Measurements from ENCODE around the gene SH3BP5L. TPM values are rescaled to one million over a fixed set of nuclear protein-coding genes. Genes with fewer than 3 reads are reported as not detected.

SH3BP5L gene
- total and polyA plus RNA-seq, 2 of the 13 experiments (the other 11 are each of a cell fraction or from before 2014, with no cell fraction given), result 10.3 to 14.9 TPM

- TF ChIP-seq ZBTB26 (CRISPR knock-in tag; IDR thresholded peaks at IDR 0.05; ENCODE audit: borderline replicate concordance) (peak; percentile 80; the same call in 1 of the 2 replicates), ZNF7 (CRISPR knock-in tag; IDR thresholded peaks at IDR 0.05) (peak; percentile 62; the same call in 1 of the 2 replicates), CENPX (CRISPR knock-in tag; IDR thresholded peaks at IDR 0.05) (no peak), MLLT10 (CRISPR knock-in tag; IDR thresholded peaks at IDR 0.05) (no peak), SP5 (CRISPR knock-in tag; IDR thresholded peaks at IDR 0.05; ENCODE audit: borderline replicate concordance, low read depth) (0 out of 2 replicates have a peak, but pooled peaks have one; percentile 12), ZBTB38 (CRISPR knock-in tag; IDR thresholded peaks at IDR 0.05) (peak; percentile 18; the same call in 1 of the 2 replicates), ARID5B (CRISPR knock-in tag; IDR thresholded peaks at IDR 0.05) (no peak), ZNF17 (CRISPR knock-in tag; IDR thresholded peaks at IDR 0.05) (no peak), SUZ12 (IDR thresholded peaks at IDR 0.05; ENCODE audit: low read depth, low read length) (no peak), ZNF772 (CRISPR knock-in tag; IDR thresholded peaks at IDR 0.05) (peak; percentile 72), PRDM10 (CRISPR knock-in tag; IDR thresholded peaks at IDR 0.05; ENCODE audit: low read depth) (peak; percentile 27; the same call in 1 of the 2 replicates), BCL6 (CRISPR knock-in tag; IDR thresholded peaks at IDR 0.05) (peak; percentile 21; the same call in 1 of the 2 replicates), MAF1 (CRISPR knock-in tag; IDR thresholded peaks at IDR 0.05; ENCODE audit: borderline replicate concordance) (peak; percentile 99), STAT6 (CRISPR knock-in tag; IDR thresholded peaks at IDR 0.05; ENCODE audit: borderline replicate concordance) (peak; percentile 84), ZNF552 (CRISPR knock-in tag; IDR thresholded peaks at IDR 0.05; ENCODE audit: borderline replicate concordance) (peak; percentile 62; the same call in 1 of the 2 replicates)
Measured at GRCh38 chr1:248873409-248873992, 47.8 kb upstream of the SH3BP5L start (continued).
